ENCODE measurements around the gene TBC1D2B. TPM values are rescaled to one million over a fixed set of nuclear protein-coding genes. Genes with fewer than 3 reads are reported as not detected.

Gene TBC1D2B
- total and polyA plus RNA-seq, 10 donors = 9.4 to 131 (median 97.4) TPM

- H3K4me1 ChIP-seq = peaks cover 66 to 100% (median 98%) of the 10 kb centered on the region in 6 donors
- WGBS, 5 donors = 3 to 31% (median 16%) methylated on average over 2 of the region's 2 CpGs
- H3K9me3 ChIP-seq = no peaks in the 10 kb centered on the region
- peaks cover 0 to 23% (median 7%) of the 10 kb centered on the region in 6 donors for H3K36me3 ChIP-seq
- no peak for DNase-seq
- H3K4me3 ChIP-seq = peak overlapping the region in 1 of 8 donors; percentile 34
- H3K27ac ChIP-seq = peak overlapping the region; percentile 53 to 97 (median 82)
- H3K27me3 ChIP-seq (replicated peaks in 1 of 7) = no peaks in the 10 kb centered on the region
- intact Hi-C loops (cut with DNase I; ENCODE audit: low total_unique reads) = no loop called here
- TF ChIP-seq POLR2AphosphoS5 (IDR thresholded peaks at IDR 0.05) (no peak), CTCF (IDR thresholded peaks at IDR 0.05 in 8 of 11, conservative IDR thresholded peaks at IDR 0.05 in 3 of 11) (no peak), POLR2A (IDR thresholded peaks at IDR 0.05) (no peak)
These were observed 21.4 kb downstream of the TBC1D2B start for GRCh38 chr15:78055919-78056713.

GRCh38 chr15:78054966-78055365 lies 22.5 kb downstream of the TBC1D2B start:
- TF ChIP-seq POLR2A (IDR thresholded peaks at IDR 0.05) (no peak), CTCF (IDR thresholded peaks at IDR 0.05 in 8 of 11, conservative IDR thresholded peaks at IDR 0.05 in 3 of 11) (no peak), POLR2AphosphoS5 (IDR thresholded peaks at IDR 0.05) (no peak)
- Histone ChIP-seq H3K36me3 (peaks cover 0 to 30% (median 7%) of the 10 kb centered on the region in 6 donors), H3K9me3 (no peaks in the 10 kb centered on the region), H3K27ac (peak overlapping the region in 6 of 8 donors; percentile 70 to 97 (median 94)), H3K27me3 (replicated peaks in 1 of 7) (no peaks in the 10 kb centered on the region), H3K4me3 (no peak overlapping the region), H3K4me1 (peaks cover 76 to 100% (median 99%) of the 10 kb centered on the region in 6 donors)
- DNase-seq = no peak
- WGBS, 5 donors = 59 to 79% (median 65%) methylated on average over 1 of the region's 1 CpG
- intact Hi-C loops (cut with DNase I; ENCODE audit: low total_unique reads) = no loop called here

GRCh38 chr15:78054518-78054917 lies 23.0 kb downstream of the TBC1D2B start:
- no peaks in the 10 kb centered on the region for H3K9me3 ChIP-seq
- H3K27me3 ChIP-seq (replicated peaks in 1 of 7) = no peaks in the 10 kb centered on the region
- no peak for DNase-seq
- intact Hi-C loops (cut with DNase I; ENCODE audit: low total_unique reads) = no loop called here
- no peak overlapping the region for H3K4me3 ChIP-seq
- peaks cover 0 to 30% (median 7%) of the 10 kb centered on the region in 6 donors for H3K36me3 ChIP-seq
- no peak for TF ChIP-seq CTCF (IDR thresholded peaks at IDR 0.05 in 8 of 11, conservative IDR thresholded peaks at IDR 0.05 in 3 of 11)
- TF ChIP-seq POLR2AphosphoS5 (IDR thresholded peaks at IDR 0.05) = no peak
- TF ChIP-seq POLR2A (IDR thresholded peaks at IDR 0.05) = no peak
- H3K27ac ChIP-seq = peak overlapping the region in 5 of 8 donors; percentile 70 to 97 (median 95)
- 65 to 87% (median 83%) methylated on average over 2 of the region's 2 CpGs for WGBS, 5 donors
- H3K4me1 ChIP-seq = peaks cover 76 to 100% (median 100%) of the 10 kb centered on the region in 6 donors

- intact Hi-C loops (cut with DNase I; ENCODE audit: low total_unique reads) = no loop called here
- DNase-seq = no peak
- Histone ChIP-seq H3K27ac (peak overlapping the region; percentile 36 to 97 (median 75)), H3K36me3 (peaks cover 0 to 35% (median 7%) of the 10 kb centered on the region in 6 donors), H3K4me3 (no peak overlapping the region), H3K27me3 (replicated peaks in 1 of 7) (no peaks in the 10 kb centered on the region), H3K4me1 (peaks cover 79 to 100% (median 100%) of the 10 kb centered on the region in 6 donors), H3K9me3 (no peaks in the 10 kb centered on the region)
- TF ChIP-seq CTCF (IDR thresholded peaks at IDR 0.05 in 8 of 11, conservative IDR thresholded peaks at IDR 0.05 in 3 of 11) = no peak
- TF ChIP-seq POLR2A (IDR thresholded peaks at IDR 0.05) = no peak
- no peak for TF ChIP-seq POLR2AphosphoS5 (IDR thresholded peaks at IDR 0.05)
- WGBS, 5 donors = 80 to 85% (median 82%) methylated on average over 5 of the region's 5 CpGs
These were observed 25.0 kb downstream of the TBC1D2B start for GRCh38 chr15:78052545-78052944.

All from spleen (tissue), 11 donors.